Activated T-helper 1 cell treated with anti-CD3 and anti-CD28 coated beads, Interleukin-12 subunit alpha, Interleukin-12 subunit beta, Interleukin-2, Interleukin-4 antibody, amounts not matched to agents 30 ng/mL and 10 ng/mL and 1 ng/mL, durations not matched to agents 14 hours and 24 hours and 36 hours (primary cell): Measurements from ENCODE around the gene SHROOM4. TPM values are rescaled to one million over a fixed set of nuclear protein-coding genes. Genes with fewer than 3 reads are reported as not detected.

Source experiments
- DNase-seq: peaks from one replicate; pipeline ENCODE4 v3.0.0; 2021; ENCODE audit warnings: low spot score
- H3K27ac Mint-ChIP-seq: one replicate; pipeline ENCODE4 v1.8.0; 2021; ENCODE audit warnings: mild to moderate bottlenecking, mixed read lengths
- H3K27me3 Mint-ChIP-seq: one replicate; pipeline ENCODE4 v1.8.0; 2022; ENCODE audit warnings: mild to moderate bottlenecking, moderate library complexity, mixed read lengths; ENCODE audit not compliant: insufficient read depth
- H3K36me3 Mint-ChIP-seq: one replicate; pipeline ENCODE4 v1.8.0; 2021; ENCODE audit warnings: low read depth, mixed read lengths
- H3K4me1 Mint-ChIP-seq: one replicate; pipeline ENCODE4 v1.8.0; 2021; ENCODE audit warnings: low read depth, mixed read lengths
- H3K4me3 Mint-ChIP-seq: one replicate; pipeline ENCODE4 v1.8.0; 2021; ENCODE audit warnings: mild to moderate bottlenecking, moderate library complexity, mixed read lengths
- H3K9me3 Mint-ChIP-seq: one replicate; pipeline ENCODE4 v1.8.0; 2021; ENCODE audit warnings: mixed read lengths
- intact Hi-C: fragments of 100-400 bp; cut with micrococcal nuclease; formaldehyde crosslinking; loops from one replicate; pipeline ENCODE4 v1.15.1; 2024
- total RNA-seq: library from RNA; stranded (reverse); gene quantifications from 2 replicates; pipeline ENCODE4 v1.2.3, GENCODE V29; 2022

The SHROOM4 gene
- total RNA-seq, 1 donor from 2014 or later, result not detected

DNA sequence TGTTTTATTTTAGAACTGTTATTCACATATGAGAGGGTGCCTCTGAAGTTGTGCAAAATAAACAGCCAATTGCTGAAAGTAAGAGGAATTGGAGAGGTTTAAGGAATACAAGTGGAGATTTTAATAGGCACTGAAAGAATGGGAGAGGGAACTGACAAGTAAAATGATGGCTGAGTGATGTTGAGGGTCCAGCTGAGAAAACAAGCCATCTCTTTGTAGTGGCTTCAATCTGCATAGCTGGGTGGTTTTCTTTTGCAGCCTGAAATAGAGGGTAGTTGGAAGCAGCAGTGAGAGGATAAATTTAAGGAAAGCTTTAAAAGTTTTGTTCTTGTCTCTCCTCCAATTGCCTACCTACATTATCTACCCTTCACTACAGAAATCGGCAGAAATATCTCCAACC lies 236.7 kb downstream of the SHROOM4 start:
- no peaks in the 10 kb centered on the region for H3K36me3 Mint-ChIP-seq
- H3K4me1 Mint-ChIP-seq, result no peaks in the 10 kb centered on the region
- intact Hi-C loops, result no loop called here
- H3K27me3 Mint-ChIP-seq, result peaks cover 2% of the 10 kb centered on the region
- H3K27ac Mint-ChIP-seq, result no peak overlapping the region
- no peak for DNase-seq
- no peaks in the 10 kb centered on the region for H3K9me3 Mint-ChIP-seq
- H3K4me3 Mint-ChIP-seq, result no peak overlapping the region

DNA sequence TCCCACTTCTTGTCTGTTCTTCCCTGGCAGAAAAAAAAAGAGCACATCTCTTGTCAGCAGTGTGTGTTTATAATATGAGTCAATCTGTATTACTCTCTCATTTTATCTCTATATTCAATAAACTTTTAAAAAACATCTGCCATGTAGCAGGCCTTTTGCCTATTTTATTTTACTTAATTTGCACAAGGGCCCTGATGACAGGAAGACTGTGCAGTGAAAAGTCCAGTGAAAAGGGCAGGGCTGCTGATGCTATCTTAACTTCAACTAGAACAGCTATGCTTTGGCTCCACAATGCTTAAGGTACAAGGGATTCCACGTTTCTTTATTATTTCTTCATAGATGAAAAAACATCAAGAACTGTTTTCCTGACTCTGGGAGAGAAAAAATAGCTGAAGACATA lies 246.4 kb downstream of the SHROOM4 start:
- no peaks in the 10 kb centered on the region for H3K4me1 Mint-ChIP-seq
- H3K9me3 Mint-ChIP-seq, result no peaks in the 10 kb centered on the region
- DNase-seq, result no peak
- no peaks in the 10 kb centered on the region for H3K36me3 Mint-ChIP-seq
- intact Hi-C loops, result no loop called here
- H3K27me3 Mint-ChIP-seq, result peaks cover 5% of the 10 kb centered on the region
- H3K27ac Mint-ChIP-seq, result no peak overlapping the region
- no peak overlapping the region for H3K4me3 Mint-ChIP-seq

DNA sequence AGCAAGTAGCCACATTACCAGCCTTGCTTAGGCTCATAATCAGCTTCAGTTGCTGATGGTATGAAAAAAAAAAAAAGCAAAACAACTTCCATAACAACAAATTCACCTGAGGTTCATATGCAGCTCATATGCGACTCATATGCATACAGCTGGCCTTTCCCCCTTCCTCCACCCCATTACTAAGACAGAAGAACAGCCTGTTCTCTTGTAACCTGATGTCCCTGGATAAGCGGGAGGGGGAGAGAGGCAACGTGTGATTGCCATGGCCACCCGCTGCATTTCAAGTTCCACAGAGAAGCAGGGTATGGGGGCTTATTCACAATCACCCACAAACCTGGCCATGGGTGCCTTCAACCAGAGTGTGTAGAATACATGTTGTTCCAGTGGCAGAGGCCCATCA lies 248.3 kb downstream of the SHROOM4 start:
- no peaks in the 10 kb centered on the region for H3K36me3 Mint-ChIP-seq
- no peaks in the 10 kb centered on the region for H3K4me1 Mint-ChIP-seq
- no peak for DNase-seq

More for the DNA sequence above, 248.3 kb downstream of the SHROOM4 start:
- intact Hi-C loops, result no loop called here
- H3K9me3 Mint-ChIP-seq, result no peaks in the 10 kb centered on the region
- H3K27me3 Mint-ChIP-seq, result peaks cover 5% of the 10 kb centered on the region
- no peak overlapping the region for H3K4me3 Mint-ChIP-seq
- H3K27ac Mint-ChIP-seq, result no peak overlapping the region

Other genes with a start within 250 kb of the SHROOM4 start
- gene BMP15, start 96.5 kb upstream of the SHROOM4 start, total RNA-seq, result not detected in 2 replicates